T-helper 2 cell treated with Interferon-gamma antibody and Interleukin-4, amounts not matched to agents 100 ng/mL and 5 ng/mL, for 36 hours (primary cell): Measurements from ENCODE around the gene CST8. TPM values are rescaled to one million over a fixed set of nuclear protein-coding genes. Genes with fewer than 3 reads are reported as not detected.

Source experiments
- intact Hi-C: fragments of 100-400 bp; cut with micrococcal nuclease; formaldehyde crosslinking; loops from one replicate; pipeline ENCODE4 v1.15.1; 2023
- total RNA-seq: library from RNA; stranded (reverse); gene quantifications from 2 replicates; pipeline ENCODE4 v1.2.3, GENCODE V29; 2022

Gene CST8
- total RNA-seq, 1 donor from 2014 or later = not detected

- intact Hi-C loops = no loop called here
Measured at GRCh38 chr20:23475395-23475794, 15.5 kb upstream of the CST8 start.

DNA sequence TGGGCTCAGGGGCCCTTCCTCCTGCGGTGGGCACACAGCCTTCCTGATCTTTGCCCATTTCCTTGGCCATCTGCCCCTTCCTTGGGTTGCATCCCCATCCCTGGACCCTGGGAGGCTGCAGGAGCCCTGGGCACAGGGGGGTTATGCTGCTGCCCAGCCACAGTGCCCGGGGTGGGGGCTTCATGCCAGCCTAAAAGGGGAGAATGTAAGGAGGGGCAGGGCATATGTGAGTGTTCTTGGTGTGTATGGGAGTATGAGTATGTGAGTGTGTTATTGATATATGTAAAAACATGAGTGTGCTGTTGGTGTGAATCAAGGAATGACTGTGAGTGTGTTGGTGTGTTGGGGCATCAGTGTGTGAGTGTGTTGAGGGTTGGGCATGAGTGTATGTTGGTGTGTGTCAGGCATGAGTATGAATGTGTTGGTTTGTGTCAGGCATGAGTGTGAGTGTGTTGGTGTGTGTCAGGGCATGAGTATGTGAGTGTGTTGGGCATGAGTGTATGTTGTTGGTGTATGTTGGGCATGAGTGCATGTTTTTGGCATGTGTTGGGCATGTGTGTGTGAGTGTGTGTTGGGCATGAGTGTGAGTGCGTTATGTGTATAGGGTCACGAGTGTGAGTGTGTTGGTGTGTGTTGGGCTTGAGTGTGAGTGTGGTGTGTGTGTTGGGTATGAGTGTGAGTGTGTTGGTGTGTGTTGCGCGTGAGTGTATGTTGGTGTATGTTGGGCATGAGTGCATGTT is 14.7 kb upstream of the CST8 start:
- intact Hi-C loops = no loop called here

DNA sequence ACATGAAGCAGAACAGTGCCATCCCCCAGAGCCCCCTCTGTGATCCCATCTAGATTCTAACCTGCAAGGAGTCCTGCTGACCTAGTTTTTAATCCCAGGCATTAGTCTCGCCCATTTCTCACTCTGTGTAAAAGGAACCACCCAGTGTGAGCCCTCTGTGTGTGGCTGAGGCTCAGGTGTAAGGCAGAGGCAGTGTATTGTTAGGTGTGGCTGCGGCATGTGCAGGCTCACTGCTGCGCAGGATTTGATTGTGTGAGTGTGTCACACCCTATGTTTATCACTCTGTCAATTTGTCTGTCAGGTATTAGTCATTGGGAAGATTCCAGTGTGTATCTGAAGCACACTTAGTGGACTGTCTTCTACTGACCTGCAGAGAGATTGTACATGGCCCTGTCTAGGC is 13.7 kb upstream of the CST8 start:
- intact Hi-C loops = no loop called here

- intact Hi-C loops = no loop called here
Measured at GRCh38 chr20:23479043-23479442, 11.9 kb upstream of the CST8 start.

- intact Hi-C loops = no loop called here
Measured at GRCh38 chr20:23482138-23482537, 8.8 kb upstream of the CST8 start.

DNA sequence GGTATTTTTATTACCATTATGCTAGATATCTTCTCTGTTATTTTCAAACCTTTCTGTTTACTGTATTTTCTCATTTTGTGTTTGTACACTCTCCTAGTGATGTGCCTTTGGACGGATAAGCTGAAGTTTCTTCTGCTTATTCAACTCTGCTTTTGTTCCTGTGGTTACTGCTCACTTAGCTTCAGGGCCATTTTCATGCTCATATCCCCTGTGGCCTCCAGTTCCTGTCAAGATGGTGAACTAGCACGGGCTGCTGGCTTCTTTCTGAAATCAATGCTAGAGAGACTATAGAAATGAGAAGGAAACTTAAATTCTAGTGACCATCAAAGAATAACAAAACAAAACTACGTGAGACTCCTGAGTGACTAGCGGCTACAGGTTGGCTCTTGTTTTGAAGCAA is 6.8 kb upstream of the CST8 start:
- intact Hi-C loops = no loop called here

DNA sequence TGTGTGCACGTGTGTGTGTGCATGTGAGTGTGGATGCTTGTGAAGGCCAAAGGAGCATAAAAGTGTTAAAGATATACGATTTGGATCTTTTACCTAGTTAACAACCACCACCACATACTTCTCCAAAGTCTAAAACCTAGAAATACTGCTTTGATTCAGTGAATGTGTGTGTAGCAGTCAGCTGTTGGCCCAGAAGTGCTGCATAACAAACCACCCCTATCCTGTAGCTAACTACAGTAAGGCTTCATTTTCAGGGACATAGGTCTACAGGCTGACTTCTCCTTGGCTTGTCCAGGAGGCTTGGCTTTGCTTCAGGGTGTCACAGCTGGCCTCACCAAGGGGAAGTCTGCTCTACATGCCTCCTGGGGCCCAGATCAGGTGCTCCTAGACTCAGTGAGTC is 2.4 kb upstream of the CST8 start:
- intact Hi-C loops = no loop called here

GRCh38 chr20:23488996-23489395 is 1.9 kb upstream of the CST8 start:
- intact Hi-C loops = no loop called here

- intact Hi-C loops = no loop called here
Measured at GRCh38 chr20:23492292-23492691, 1.4 kb downstream of the CST8 start.

GRCh38 chr20:23493172-23493772 is 2.4 kb downstream of the CST8 start:
- intact Hi-C loops = no loop called here

GRCh38 chr20:23497536-23497935 is 6.6 kb downstream of the CST8 start:
- intact Hi-C loops = no loop called here

DNA sequence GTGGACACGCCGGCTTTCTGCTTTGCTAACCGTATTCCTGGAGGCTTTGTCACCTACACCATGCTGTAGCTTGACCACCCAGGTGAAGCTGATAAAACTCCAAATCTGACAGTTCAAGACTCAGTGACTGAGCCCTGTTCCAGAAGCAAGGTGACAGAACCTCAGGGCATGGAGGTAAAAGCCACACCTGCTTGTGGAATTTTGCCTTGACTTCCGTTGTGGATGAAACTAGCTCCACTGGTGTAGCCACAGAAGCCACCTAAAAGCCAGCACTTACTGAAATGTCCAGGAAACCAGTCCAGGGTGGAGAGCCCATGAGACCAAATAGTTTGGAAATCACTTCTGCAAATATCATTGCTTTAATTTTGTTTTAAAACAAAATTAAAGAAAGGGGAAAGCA is 11.0 kb downstream of the CST8 start:
- intact Hi-C loops = no loop called here

- intact Hi-C loops = no loop called here
Measured at GRCh38 chr20:23503649-23504048, 12.7 kb downstream of the CST8 start.

DNA sequence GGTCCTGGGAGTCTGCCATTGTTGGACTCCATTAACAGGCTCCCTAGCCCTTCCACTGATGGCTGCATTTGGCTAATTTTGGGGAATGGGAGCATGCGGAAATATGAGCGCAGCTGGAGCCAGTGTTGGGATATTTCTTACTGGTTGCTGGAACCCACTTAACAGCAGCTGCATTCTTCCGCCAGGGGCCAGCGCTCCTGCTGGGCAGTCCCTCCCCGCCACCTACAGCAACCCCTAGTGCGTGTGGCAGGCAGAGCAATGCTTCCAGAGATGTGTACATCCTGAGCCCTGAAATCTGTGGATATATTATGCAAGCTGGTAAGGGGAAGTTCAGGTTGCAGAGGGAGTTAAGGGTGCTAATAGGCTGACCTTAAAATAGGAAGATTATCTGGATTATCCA is 16.4 kb downstream of the CST8 start:
- intact Hi-C loops = no loop called here

GRCh38 chr20:23508449-23509229 is 17.7 kb downstream of the CST8 start:
- intact Hi-C loops = no loop called here

DNA sequence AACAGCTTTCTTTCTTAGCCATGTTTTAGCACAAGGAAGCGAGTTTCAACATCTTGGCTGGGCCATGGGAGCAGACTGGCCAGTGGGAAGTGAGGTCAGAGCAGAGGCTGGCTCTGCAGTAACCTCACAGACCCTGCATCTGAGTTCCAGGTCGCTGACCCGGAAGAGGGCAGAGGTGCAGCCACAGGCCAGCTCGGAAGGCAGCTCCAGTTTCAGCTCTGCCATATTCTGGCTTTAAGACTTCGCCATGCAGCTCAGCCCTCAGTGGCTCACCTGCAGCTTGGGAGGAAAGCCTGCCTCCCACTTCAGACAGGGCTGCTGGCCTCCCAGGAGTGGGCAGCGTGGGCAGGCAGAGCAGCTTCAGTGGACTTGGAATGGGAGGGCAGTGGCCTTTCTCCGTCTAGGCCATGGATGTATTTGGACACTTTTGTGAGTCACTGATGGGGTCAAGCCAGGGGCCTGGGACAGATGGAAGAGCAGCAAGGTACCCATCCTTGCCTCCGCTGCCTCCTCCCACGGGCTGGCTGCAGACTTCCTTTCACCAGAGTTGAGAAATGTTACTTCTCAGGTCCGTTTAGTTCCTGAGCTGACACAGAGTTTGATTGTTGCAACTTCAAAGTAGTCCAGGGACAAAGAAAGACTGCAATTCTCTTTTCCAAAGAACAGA is 18.5 kb downstream of the CST8 start:
- intact Hi-C loops = no loop called here

- intact Hi-C loops = no loop called here
Measured at GRCh38 chr20:23510000-23510590, 19.2 kb downstream of the CST8 start.

DNA sequence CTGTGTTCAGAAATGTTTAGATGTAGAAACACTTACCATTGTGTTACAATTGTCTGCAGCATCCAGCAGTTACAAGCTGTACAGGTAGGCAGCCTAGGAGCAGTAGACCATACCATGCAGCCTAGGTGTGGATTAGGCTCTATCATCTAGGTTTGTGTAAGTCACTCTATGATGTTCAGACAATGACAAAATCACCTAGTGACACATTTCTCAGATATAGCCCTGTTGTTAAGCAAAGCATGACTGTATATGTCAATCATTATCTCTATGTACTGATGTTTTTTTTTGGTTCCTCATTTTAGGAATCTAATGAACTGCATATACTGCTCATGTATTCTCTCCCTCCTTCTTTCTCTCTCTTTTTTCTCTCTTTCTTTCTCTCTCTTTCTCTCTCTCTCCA is 22.2 kb downstream of the CST8 start:
- intact Hi-C loops = no loop called here

GRCh38 chr20:23514848-23515247 is 23.9 kb downstream of the CST8 start:
- intact Hi-C loops = no loop called here

- intact Hi-C loops = no loop called here
Measured at GRCh38 chr20:23515250-23515939, 24.5 kb downstream of the CST8 start.

DNA sequence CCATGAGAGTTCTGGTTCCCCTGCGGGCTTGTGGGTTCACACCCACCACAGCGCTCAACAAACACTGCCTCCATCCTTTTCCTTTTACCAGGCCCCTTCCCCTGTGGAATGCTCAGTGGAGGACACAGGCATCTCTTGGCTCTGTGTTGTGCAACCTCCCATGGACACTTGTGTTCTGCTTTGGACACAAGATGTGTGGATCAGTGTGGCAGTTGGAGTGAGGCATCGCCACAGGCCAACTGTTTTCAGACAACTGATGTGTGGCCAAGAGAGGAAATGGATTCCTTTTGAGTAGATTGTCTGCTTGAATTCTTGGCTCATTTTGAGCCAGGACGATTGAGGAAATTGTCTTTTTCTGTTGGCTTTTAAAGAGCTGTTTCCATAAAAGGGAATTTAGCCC is 26.8 kb downstream of the CST8 start:
- intact Hi-C loops = no loop called here
